Fibroblast of pulmonary artery (primary cell): ENCODE measurements around the gene TMC1.
"Not testable (repeated sequence)": the region's sequence is repeated elsewhere in the genome, so short reads cannot be mapped to it uniquely, and the experiment has no call there.

Experiments
- DNase-seq: peaks from one replicate; pipeline ENCODE4 v3.0.0-alpha.2; 2010; ENCODE audit warnings: low read depth
- H3K4me3 ChIP-seq: replicated peaks from 2 replicates; pipeline ENCODE4 v1.5.1; 2011; ENCODE audit warnings: low read depth, mild to moderate bottlenecking, control low read depth, low read length, moderate library complexity
- TF ChIP-seq, protein P1 (sequence below): IDR thresholded peaks from 2 replicates; pipeline ENCODE4 v1.5.1; 2011; ENCODE audit warnings: mild to moderate bottlenecking, control low read depth, low read length, inconsistent platforms; ENCODE audit errors: missing control alignments

Gene TMC1

DNA sequence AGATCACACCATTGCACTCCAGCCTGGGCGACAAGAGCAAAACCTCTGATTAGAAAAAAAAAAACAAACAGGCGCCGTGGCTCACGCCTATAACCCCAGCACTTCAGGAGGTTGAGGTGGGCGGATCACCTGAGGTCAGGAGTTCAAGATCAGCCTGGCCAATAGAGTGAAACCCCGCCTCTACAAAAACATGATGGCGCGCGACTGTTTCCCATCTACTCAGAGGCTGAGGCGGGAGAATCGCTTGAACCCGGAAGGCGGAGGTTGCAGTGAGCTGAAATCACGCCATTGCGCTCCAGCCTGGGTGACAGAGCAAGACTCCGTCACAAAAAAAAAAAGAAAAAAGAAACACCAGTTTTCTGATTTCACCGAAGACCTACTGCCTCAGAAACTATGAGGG lies at the start of gene TMC1:
Gene TMC1, plus strand, starts transcription at position 193 of the 400 bp plus-strand sequence. CDS start 127,041 bp downstream, outside the sequence.
- DNase-seq, H3K4me3 ChIP-seq: not testable (repeated sequence)

DNA sequence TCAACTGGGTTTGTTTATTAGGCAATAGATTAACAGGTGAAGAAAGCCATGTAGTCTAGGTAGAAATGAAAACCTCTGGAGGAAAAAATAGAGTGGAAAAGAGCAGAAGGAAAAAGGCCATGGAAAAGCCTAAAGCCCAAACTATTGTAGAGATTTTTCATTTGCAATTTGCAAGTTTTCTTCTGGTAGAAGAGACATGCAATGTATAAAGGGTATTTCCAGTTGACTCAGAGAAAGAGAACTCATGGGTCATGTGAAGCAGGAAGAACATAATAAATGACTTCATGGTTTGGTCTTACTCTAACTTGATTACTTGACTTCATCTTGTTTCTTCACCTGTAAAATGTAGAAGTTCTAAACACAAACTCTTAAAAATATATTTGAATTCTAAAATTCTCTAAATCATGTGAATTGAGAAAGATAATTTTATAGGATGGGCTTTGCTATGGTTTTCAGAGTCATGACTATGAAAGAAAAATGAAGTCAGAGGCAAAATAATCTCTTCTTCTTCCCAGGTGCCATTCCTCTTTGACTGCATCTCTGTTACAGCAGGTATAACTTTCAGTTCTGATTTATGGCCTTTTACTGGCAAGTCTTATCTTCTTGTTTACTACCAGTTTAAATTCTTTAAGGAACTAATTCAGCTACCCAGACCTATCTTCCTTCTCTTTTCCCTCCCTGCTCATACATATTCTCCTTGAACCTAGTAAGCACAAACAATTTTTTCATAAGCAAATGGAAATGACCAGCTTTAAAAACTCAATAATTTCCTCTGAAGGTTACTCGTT lies 47.7 kb upstream of the TMC1 start:
- peak; percentile 58 for DNase-seq
- TF ChIP-seq, protein P1, sequence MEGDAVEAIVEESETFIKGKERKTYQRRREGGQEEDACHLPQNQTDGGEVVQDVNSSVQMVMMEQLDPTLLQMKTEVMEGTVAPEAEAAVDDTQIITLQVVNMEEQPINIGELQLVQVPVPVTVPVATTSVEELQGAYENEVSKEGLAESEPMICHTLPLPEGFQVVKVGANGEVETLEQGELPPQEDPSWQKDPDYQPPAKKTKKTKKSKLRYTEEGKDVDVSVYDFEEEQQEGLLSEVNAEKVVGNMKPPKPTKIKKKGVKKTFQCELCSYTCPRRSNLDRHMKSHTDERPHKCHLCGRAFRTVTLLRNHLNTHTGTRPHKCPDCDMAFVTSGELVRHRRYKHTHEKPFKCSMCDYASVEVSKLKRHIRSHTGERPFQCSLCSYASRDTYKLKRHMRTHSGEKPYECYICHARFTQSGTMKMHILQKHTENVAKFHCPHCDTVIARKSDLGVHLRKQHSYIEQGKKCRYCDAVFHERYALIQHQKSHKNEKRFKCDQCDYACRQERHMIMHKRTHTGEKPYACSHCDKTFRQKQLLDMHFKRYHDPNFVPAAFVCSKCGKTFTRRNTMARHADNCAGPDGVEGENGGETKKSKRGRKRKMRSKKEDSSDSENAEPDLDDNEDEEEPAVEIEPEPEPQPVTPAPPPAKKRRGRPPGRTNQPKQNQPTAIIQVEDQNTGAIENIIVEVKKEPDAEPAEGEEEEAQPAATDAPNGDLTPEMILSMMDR = no peak
- no peak overlapping the region for H3K4me3 ChIP-seq

DNA sequence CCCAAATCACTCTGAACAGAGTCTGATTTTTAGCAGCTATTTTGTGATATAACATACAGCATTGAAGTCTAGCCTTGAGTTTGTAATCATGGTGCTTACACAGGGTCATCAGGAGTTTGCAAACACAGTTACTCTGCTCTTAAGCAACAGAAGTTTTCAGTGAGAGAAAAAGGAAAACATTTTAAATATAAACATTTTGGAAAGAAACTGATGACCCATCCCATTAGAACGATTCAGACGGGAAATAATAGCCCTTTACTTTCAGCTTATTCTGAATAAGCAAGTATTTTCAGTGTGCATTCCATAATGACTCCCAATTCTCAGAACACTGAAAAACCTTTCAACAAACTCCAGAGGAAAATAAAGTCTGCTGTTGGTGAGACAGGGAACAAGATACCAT lies 46.7 kb upstream of the TMC1 start:
- TF ChIP-seq, protein P1 = no peak
- DNase-seq = no peak
- no peak overlapping the region for H3K4me3 ChIP-seq

DNA sequence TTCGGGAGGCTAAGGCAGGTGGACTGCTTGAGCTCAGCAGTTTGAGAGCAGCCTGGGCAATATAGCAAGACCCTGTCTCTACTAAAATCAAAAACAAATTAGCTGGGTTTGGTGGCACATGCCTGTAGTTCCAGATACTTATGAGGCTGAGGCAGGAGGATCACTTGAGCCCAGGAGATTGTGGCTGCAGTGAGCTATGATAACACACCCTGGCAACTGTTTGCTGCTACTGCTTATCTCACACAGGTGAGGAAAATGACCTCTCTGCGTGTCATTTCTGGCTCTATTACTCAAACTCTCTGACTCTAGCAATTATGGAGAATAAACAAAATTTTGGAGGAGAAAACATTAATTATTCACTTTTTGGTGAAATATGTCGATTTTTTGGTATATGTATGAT lies 45.3 kb upstream of the TMC1 start:
- no peak overlapping the region for H3K4me3 ChIP-seq

DNA sequence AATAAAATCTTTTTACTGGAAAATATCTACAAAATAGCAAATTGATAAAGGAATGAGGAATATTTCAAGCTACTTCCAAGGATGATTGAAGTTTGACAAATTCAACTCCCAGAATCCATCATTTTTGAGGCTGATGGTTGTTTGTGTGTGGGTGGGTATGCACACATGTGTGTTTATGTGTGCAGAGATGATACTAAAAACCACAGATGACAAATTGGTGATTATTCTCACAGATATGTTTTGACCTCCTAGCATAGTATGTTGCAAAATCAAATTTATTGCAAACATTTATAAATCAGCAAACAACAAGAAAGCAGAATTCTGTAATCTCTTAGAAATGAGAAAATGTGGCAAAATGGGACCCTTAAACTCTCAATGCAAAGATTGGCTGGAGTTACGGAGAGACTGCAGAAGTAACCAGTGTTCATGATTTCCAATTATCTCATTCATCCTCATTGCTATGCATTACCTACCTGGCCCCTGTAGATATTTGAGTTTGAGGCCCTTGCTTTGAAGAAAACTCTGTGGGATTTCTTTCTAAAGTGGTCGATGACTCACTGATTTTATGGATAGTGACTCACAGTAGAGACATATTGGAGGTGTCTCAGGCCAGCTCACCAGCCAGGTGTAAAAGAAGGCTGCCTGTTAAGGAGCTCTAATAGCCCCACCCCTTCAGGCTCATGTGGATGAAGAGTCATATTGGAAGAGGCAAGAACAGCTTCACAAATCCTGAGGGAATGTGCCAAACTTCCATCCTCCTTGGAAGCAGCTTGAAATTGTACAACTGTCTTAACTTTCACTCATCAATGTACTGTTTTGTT lies 44.6 kb upstream of the TMC1 start:
- peak; percentile 23 for DNase-seq
- TF ChIP-seq, protein P1 = no peak

More for the DNA sequence above, 45.3 kb upstream of the TMC1 start:
- DNase-seq = no peak
- TF ChIP-seq, protein P1 = no peak

DNA sequence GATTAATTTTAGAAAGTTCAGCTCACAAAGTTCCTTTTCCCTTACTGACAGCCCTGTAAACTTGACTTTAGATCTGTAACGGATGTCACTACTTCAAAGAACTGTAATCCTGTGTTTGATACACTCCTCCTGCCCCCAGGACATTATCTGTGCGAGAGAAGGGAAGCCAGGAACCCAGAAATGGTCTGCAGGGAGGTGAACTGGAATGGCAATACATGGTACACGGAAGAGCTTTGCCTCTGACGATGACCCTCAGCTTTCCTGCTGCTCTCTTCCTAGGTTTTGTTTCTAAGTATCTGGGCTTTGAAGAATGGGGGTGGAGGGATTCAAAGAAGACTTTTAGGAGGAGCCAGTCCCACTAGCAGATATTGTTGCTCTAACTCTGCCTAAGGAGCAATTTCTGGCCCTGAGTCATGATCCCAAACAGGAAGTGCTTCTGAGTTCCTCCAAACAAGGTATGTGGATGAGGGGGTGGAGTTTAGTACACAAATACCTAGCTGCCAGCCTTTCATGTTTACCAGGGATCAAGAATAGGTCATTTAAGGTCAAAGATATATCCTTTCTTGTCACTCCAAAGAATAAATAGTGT lies 43.4 kb upstream of the TMC1 start:
- DNase-seq = peak; percentile 78
- no peak overlapping the region for H3K4me3 ChIP-seq
- TF ChIP-seq, protein P1 = no peak

More for the DNA sequence above, 44.6 kb upstream of the TMC1 start:
- no peak overlapping the region for H3K4me3 ChIP-seq

DNA sequence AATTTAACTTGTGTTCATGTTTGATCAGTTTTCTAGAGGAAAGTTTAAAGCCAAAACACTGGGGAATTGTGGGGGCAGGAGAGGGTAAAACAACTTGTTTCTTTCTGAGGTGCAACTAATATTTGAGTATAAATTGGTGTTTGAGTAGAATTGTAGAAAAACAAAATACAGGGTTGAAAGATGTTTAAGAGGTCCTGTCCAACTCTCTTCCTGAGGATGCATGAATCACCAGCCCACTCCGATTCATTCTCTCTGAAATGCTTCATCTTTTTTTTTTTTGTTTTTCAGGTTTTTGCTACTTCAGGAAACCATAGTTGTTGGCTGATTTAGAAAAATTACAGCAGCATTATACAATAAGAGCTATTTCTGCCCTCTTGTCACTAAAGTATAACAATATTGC lies 42.4 kb upstream of the TMC1 start:
- TF ChIP-seq, protein P1 = no peak
- no peak overlapping the region for H3K4me3 ChIP-seq
- DNase-seq = peak; percentile 60

DNA sequence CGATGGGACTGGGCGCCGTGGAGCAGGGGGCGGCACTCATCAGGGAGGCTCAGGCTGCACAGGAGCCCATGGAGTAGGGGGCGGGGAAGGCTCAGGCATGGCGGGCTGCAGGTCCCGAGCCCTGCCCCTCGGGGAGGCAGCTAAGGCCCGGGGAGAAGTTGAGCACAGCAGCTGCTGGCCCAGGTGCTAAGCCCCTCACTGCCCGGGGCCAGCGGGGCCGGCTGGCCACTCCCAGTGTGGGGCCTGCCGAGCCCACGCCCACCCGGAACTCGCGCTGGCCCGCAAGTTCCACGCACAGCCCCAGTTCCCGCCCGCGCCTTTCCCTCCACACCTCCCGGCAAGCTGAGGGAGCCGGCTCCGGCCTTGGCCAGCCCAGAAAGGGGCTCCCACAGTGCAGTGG lies 41.1 kb upstream of the TMC1 start:
- H3K4me3 ChIP-seq, DNase-seq: not testable (repeated sequence)
